AG04450 (cell line): ENCODE results near the gene POFUT2. TPM values are rescaled to one million over a fixed set of nuclear protein-coding genes. Genes with fewer than 3 reads are reported as not detected.

Source experiments
- CTCF ChIA-PET: fragments of 300-600, 350-600 bp; formaldehyde crosslinking; extraction: SDS; loops from one replicate; lab custom pipeline; 2022; ENCODE audit warnings: antibody characterized with exemption, inconsistent platforms; lab: Charles Lee
- POLR2A ChIA-PET: fragments of 350-600 bp; formaldehyde crosslinking; extraction: SDS; loops from one replicate; lab custom pipeline; 2021; ENCODE audit warnings: antibody characterized with exemption, inconsistent platforms; lab: Yijun Ruan, JAX
- DNase-seq: peaks from one replicate; pipeline ENCODE4 v3.0.0-alpha.2; 2011; ENCODE audit warnings: low read depth, low spot score
- H3K27ac ChIP-seq: one replicate; pipeline ENCODE4 v1.5.1; 2012; ENCODE audit warnings: low read depth, low read length, control low read depth
- H3K27me3 ChIP-seq: one replicate; pipeline ENCODE4 v1.6.0; 2012; ENCODE audit warnings: low read length; ENCODE audit not compliant: control insufficient read depth, insufficient read depth
- H3K4me3 ChIP-seq: 2 replicates; pipeline ENCODE4 v1.5.1; 2011; ENCODE audit warnings: mild to moderate bottlenecking, low read depth, low read length, control low read depth
- H3K9me3 ChIP-seq: 2 replicates; pipeline ENCODE4 v1.5.1; 2012; ENCODE audit warnings: low read length; ENCODE audit not compliant: control insufficient read depth, insufficient read depth
- CTCF ChIP-seq: IDR thresholded peaks from 2 replicates; pipeline ENCODE4 v1.5.1; 2011; ENCODE audit warnings: low read depth, low read length, control low read depth, inconsistent platforms
- polyA plus RNA-seq: library from polyadenylated mRNA; depleted of rRNA; stranded (reverse); fragments of >200 nt; gene quantifications from 2 replicates; pipeline ENCODE4 v1.2.3, GENCODE V29; 2011

POFUT2 gene
- polyA plus RNA-seq, 1 experiment, result 35.5 TPM

GRCh38 chr21:45253180-45253579 lies 34.5 kb downstream of the POFUT2 start:
- no peak overlapping the region for H3K27ac ChIP-seq
- POLR2A ChIA-PET, result no interaction called here
- peaks cover 17% of the 10 kb centered on the region for H3K27me3 ChIP-seq
- no peak for DNase-seq
- no peak for TF ChIP-seq CTCF
- H3K9me3 ChIP-seq, result peaks cover 14% of the 10 kb centered on the region; the same call in 1 of the 2 replicates
- H3K4me3 ChIP-seq, result no peak overlapping the region
- CTCF ChIA-PET, result no interaction called here

GRCh38 chr21:45252448-45252925 lies 35.2 kb downstream of the POFUT2 start:
- no peak overlapping the region for H3K27ac ChIP-seq
- peaks cover 17% of the 10 kb centered on the region for H3K27me3 ChIP-seq
- TF ChIP-seq CTCF, result no peak
- no peak overlapping the region for H3K4me3 ChIP-seq
- no peak for DNase-seq
- peaks cover 14% of the 10 kb centered on the region; the same call in 1 of the 2 replicates for H3K9me3 ChIP-seq
- ChIA-PET CTCF (no interaction called here), POLR2A (no interaction called here)

- no peak for DNase-seq
- ChIA-PET CTCF (no interaction called here), POLR2A (no interaction called here)
Observed at GRCh38 chr21:45251635-45252447, 35.9 kb downstream of the POFUT2 start.

GRCh38 chr21:45250914-45251634 lies 36.6 kb downstream of the POFUT2 start:
- CTCF ChIA-PET, result interaction anchor here (0.5 kb wide), 1 partner anchor 359 kb away, joined by 3 read pairs; no protein-coding TSS in a partner anchor
- POLR2A ChIA-PET, result no interaction called here
- Histone ChIP-seq H3K4me3 (no peak overlapping the region), H3K27me3 (peaks cover 18% of the 10 kb centered on the region), H3K27ac (no peak overlapping the region), H3K9me3 (peaks cover 14% of the 10 kb centered on the region; the same call in 1 of the 2 replicates)
- no peak for TF ChIP-seq CTCF
- no peak for DNase-seq

More at GRCh38 chr21:45251635-45252447, 35.9 kb downstream of the POFUT2 start:
- no peak overlapping the region for H3K4me3 ChIP-seq
- peaks cover 14% of the 10 kb centered on the region; the same call in 1 of the 2 replicates for H3K9me3 ChIP-seq
- H3K27me3 ChIP-seq, result peaks cover 16% of the 10 kb centered on the region
- no peak overlapping the region for H3K27ac ChIP-seq
- TF ChIP-seq CTCF, result no peak
